COLO668 (cell line): Measurements from ENCODE around the gene PCDHGB5.
"Not testable (repeated sequence)": the region's sequence is repeated elsewhere in the genome, so short reads cannot be mapped to it uniquely, and the experiment has no call there.

Source experiments
- DNase-seq: peaks from one replicate; lab custom pipeline; 2025; ENCODE audit not compliant: unreplicated experiment; lab: John Stamatoyannopoulos, UW

PCDHGB5 gene

DNA sequence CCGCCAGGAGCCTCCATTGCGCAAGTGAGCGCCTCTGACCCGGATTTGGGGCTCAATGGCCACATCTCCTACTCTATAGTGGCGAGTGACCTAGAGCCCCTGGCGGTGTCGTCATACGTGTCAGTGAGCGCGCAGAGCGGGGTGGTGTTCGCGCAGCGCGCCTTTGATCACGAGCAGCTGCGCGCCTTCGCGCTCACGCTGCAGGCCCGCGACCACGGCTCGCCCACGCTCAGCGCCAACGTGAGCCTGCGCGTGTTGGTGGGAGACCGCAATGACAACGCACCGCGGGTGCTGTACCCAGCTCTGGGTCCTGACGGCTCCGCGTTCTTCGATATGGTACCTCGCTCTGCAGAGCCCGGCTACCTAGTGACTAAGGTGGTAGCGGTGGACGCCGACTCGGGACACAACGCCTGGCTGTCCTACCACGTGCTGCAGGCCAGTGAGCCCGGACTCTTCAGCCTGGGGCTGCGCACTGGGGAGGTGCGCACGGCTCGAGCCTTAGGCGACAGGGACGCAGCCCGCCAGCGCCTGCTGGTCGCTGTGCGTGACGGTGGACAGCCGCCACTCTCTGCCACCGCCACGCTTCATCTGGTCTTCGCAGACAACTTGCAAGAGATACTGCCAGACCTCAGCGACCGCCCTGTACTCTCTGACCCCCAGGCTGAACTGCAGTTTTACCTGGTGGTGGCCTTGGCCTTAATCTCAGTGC, 12.0 kb downstream of the PCDHGB5 start:
- DNase-seq = no peak

DNA sequence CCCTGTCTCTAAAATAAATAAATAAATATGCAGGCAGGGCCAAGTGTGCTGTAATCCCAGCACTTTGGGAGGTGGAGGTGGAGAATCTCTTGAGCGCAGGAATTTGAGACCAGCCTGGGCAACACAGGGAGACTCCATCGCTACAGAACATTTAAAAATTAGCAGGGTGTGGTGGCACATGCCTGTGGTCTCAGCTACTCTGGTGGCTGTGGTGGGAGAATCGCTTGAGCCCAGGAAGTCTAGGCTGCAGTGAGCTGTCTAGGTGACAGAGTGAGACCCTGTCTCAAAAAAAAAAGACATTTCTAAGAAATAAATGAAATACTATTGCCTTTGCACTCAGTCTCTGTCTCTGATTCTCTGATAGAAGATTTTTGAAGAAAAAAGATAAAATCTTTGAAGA, 13.8 kb downstream of the PCDHGB5 start:
- no peak for DNase-seq

DNA sequence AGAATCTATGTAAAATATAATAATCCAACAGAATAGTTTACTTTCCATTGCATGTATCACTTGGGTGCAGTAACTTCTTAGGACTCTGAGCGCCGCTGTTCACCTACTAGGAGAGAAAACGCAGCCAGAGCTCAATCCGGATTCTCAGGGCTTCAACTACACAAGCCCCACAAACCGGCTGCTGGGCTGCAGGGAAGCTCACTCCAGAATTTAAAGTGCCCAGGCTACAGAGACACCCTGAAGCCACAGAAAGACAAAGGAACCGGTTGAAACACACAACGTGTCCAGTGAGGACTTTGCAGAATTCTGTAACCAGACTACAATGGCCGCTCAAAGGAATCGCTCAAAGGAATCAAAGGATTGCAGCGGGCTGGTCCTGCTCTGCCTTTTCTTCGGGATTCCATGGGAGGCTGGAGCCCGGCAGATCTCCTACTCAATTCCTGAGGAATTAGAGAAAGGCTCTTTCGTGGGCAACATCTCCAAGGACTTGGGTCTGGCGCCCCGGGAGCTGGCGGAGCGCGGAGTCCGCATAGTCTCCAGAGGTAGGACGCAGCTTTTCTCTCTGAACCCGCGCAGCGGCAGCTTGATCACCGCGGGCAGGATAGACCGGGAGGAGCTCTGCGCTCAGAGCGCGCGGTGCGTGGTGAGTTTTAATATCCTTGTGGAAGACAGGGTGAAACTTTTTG, 15.2 kb downstream of the PCDHGB5 start, which contains the start of gene PCDHGA10:
PCDHGA10 (plus strand) TSS at position 134 of the 686 bp plus-strand sequence; CDS start at position 323, 189 bp downstream.
- DNase-seq = peak; percentile 60

DNA sequence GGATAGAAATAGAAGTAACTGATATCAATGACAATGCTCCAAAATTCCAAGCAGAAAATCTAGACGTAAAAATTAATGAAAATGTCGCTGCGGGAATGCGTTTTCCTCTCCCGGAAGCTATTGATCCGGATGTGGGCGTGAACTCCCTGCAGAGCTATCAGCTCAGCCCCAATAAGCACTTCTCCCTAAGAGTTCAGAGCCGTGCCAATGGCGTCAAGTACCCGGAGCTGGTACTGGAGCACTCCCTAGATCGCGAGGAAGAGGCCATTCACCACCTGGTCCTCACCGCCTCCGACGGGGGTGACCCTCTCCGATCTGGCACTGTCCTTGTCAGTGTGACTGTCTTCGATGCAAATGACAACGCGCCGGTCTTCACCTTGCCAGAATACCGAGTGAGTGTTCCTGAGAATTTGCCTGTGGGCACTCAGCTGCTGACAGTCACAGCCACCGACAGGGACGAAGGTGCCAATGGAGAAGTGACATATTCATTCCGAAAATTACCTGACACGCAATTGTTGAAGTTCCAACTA, 15.9 kb downstream of the PCDHGB5 start:
- DNase-seq = peak; percentile 29

DNA sequence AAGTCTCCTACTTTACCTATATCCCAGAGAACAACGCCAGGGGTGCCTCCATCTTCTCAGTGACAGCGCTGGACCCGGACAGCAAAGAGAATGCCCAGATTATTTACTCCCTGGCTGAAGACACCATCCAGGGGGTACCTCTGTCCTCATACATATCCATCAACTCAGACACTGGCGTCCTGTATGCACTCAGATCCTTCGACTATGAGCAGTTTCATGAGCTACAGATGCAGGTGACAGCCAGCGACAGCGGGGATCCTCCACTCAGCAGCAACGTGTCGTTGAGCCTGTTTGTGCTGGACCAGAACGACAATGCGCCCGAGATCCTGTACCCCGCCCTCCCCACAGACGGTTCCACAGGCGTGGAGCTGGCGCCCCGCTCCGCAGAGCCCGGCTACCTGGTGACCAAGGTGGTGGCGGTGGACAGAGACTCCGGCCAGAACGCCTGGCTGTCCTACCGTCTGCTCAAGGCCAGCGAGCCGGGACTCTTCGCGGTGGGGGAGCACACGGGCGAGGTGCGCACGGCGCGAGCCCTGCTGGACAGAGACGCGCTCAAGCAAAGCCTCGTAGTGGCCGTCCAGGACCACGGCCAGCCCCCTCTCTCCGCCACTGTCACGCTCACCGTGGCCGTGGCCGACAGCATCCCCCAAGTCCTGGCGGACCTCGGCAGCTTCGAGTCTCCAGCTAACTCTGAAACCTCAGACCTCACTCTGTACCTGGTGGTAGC, 17.0 kb downstream of the PCDHGB5 start:
- not testable (repeated sequence) for DNase-seq

DNA sequence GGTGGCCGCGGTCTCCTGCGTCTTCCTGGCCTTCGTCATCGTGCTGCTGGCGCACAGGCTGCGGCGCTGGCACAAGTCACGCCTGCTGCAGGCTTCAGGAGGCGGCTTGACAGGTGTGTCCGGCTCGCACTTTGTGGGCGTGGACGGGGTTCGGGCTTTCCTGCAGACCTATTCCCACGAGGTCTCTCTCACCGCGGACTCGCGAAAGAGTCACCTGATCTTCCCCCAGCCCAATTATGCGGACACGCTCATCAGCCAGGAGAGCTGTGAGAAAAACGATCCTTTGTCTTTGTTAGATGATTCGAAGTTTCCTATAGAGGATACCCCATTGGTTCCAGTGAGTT, 17.5 kb downstream of the PCDHGB5 start:
- DNase-seq = not testable (repeated sequence)

DNA sequence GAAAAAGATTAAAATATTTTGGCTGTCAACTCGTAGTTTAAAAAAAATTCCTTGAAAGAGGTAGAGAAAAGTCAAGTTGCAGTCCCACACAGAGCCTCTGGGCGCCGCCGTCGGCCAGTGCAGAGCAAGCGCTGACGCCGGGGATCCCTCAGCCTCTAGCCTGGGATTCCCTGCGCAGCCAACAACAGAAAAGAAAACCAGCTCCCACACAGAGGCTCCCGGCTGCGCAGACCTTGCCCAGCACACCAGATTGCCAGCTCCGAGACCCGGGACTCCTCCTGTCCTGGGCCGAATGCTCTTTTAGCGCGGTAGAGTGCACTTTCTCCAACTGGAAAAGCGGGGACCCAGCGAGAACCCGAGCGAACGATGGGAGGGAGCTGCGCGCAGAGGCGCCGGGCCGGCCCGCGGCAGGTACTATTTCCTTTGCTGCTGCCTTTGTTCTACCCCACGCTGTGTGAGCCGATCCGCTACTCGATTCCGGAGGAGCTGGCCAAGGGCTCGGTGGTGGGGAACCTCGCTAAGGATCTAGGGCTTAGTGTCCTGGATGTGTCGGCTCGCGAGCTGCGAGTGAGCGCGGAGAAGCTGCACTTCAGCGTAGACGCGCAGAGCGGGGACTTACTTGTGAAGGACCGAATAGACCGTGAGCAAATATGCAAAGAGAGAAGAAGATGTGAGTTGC, 19.9 kb downstream of the PCDHGB5 start, which contains the start of gene PCDHGB7:
PCDHGB7 (plus strand) TSS at position 184 of the 679 bp plus-strand sequence; CDS start at position 367, 183 bp downstream.
- not testable (repeated sequence) for DNase-seq

DNA sequence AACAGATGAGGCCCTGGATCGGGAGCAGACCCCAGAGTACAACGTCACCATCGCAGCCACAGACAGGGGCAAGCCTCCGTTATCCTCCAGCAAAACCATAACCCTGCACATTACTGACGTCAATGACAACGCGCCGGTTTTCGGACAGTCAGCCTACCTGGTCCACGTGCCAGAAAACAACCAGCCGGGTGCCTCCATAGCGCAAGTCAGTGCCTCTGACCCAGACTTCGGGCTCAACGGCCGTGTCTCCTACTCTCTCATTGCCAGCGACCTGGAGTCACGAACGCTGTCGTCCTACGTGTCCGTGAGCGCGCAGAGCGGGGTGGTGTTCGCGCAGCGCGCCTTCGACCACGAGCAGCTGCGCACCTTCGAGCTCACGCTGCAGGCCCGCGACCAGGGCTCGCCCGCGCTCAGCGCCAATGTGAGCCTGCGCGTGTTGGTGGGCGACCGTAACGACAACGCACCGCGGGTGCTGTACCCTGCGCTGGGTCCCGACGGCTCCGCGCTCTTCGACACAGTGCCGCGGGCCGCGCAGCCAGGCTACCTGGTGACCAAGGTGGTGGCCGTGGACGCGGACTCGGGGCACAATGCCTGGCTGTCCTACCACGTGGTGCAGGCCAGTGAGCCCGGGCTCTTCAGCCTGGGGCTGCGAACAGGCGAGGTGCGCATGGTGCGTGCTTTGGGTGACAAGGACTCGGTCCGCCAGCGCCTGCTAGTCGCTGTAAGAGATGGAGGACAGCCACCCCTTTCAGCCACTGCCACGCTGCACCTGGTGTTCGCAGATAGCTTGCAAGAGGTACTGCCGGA, 21.5 kb downstream of the PCDHGB5 start:
- no peak for DNase-seq

DNA sequence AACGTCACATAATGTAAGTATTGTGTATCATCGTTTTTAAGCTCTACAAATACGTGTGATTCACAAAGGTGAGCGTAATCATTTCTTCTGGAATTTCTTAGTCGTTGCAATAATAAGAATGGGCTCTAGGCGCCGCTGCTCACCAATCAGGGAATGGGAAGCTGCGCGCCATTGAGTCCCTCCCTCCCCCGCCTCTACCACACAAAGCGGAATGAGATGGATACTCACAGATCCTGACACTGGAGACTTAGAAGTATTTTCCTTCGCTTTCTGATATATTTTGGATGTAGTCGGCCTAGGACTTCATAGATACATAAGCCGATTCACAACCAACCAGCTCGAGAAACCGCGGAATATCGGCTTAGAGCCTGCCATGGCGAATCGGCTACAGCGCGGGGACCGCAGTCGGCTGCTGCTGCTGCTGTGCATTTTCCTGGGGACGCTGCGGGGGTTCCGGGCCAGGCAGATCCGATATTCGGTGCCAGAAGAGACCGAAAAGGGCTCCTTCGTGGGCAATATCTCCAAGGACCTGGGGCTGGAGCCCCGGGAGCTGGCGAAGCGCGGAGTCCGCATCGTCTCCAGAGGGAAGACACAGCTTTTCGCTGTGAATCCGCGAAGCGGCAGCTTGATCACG, 23.2 kb downstream of the PCDHGB5 start, which contains the start of gene PCDHGA11:
PCDHGA11 (plus strand) TSS at position 197 of the 634 bp plus-strand sequence; CDS start at position 374, 177 bp downstream.
- DNase-seq = no peak

DNA sequence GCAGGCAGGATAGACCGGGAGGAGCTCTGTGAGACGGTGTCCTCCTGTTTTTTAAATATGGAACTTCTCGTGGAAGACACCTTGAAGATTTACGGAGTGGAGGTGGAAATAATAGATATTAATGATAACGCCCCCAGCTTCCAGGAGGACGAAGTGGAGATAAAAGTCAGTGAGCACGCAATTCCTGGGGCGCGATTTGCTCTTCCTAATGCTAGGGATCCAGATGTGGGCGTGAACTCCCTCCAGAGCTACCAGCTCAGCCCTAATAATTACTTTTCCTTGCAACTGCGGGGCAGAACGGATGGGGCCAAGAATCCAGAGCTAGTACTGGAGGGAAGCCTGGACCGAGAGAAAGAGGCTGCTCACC, 23.7 kb downstream of the PCDHGB5 start:
- no peak for DNase-seq

DNA sequence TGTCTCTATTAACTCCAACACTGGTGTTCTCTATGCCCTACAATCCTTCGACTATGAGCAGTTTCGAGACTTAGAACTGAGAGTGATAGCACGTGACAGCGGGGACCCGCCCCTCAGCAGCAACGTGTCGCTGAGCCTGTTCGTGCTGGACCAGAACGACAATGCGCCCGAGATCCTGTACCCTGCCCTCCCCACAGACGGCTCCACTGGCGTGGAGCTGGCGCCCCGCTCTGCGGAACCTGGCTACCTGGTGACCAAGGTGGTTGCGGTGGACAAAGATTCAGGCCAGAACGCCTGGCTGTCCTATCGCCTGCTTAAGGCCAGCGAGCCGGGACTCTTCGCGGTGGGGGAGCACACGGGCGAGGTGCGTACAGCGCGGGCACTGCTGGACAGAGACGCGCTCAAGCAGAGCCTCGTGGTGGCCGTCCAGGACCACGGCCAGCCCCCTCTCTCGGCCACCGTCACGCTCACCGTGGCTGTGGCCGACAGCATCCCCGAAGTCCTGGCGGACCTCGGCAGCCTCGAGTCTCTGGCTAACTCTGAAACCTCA, 25.1 kb downstream of the PCDHGB5 start:
- no peak for DNase-seq

DNA sequence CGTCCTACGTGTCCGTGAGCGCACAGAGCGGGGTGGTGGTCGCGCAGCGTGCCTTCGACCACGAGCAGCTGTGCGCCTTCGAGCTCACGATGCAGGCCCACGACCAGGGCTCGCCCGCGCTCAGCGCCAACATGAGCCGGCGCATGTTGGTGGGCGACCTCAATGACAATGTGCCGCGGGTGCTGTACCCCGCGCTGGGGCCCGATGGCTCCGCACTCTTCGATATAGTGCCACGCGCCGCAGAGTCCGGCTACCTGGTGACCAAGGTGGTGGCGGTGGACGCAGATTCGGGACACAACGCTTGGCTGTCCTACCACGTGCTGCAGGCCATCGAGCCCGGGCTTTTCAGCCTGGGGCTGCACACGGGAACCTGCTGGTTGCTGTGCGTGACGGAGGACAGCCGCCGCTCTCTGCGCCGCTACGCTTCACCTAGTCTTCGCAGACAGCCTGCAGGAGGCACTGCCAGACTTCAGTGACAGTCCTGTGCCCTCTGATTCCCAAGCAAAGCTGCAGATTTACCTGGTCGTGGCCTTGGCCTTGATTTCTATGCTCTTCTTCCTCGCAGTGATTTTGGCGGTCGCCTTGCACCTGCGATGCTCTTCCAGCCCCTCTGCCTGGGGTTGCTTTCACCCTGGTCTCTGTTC, 30.2 kb downstream of the PCDHGB5 start:
- DNase-seq = no peak

DNA sequence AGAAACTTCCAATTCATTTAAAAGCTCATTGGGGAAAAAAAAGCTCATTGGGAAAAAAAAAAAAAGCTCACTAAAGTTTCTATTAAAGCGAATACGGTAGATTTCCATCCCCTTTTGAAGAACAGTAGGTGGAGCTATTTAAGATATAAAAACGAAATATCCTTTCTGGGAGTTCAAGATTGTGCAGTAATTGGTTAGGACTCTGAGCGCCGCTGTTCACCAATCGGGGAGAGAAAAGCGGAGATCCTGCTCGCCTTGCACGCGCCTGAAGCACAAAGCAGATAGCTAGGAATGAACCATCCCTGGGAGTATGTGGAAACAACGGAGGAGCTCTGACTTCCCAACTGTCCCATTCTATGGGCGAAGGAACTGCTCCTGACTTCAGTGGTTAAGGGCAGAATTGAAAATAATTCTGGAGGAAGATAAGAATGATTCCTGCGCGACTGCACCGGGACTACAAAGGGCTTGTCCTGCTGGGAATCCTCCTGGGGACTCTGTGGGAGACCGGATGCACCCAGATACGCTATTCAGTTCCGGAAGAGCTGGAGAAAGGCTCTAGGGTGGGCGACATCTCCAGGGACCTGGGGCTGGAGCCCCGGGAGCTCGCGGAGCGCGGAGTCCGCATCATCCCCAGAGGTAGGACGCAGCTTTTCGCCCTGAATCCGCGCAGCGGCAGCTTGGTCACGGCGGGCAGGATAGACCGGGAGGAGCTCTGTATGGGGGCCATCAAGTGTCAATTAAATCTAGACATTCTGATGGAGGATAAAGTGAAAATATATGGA, 32.8 kb downstream of the PCDHGB5 start, which contains the start of gene PCDHGA12:
PCDHGA12 (plus strand) TSS at position 176 of the 782 bp plus-strand sequence; CDS start at position 429, 253 bp downstream.
- no peak for DNase-seq

DNA sequence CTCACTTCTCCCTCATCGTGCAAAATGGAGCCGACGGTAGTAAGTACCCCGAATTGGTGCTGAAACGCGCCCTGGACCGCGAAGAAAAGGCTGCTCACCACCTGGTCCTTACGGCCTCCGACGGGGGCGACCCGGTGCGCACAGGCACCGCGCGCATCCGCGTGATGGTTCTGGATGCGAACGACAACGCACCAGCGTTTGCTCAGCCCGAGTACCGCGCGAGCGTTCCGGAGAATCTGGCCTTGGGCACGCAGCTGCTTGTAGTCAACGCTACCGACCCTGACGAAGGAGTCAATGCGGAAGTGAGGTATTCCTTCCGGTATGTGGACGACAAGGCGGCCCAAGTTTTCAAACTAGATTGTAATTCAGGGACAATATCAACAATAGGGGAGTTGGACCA, 33.5 kb downstream of the PCDHGB5 start:
- no peak for DNase-seq

DNA sequence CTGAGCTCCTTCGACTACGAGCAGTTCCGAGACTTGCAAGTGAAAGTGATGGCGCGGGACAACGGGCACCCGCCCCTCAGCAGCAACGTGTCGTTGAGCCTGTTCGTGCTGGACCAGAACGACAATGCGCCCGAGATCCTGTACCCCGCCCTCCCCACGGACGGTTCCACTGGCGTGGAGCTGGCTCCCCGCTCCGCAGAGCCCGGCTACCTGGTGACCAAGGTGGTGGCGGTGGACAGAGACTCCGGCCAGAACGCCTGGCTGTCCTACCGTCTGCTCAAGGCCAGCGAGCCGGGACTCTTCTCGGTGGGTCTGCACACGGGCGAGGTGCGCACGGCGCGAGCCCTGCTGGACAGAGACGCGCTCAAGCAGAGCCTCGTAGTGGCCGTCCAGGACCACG, 34.6 kb downstream of the PCDHGB5 start:
- DNase-seq = not testable (repeated sequence)

DNA sequence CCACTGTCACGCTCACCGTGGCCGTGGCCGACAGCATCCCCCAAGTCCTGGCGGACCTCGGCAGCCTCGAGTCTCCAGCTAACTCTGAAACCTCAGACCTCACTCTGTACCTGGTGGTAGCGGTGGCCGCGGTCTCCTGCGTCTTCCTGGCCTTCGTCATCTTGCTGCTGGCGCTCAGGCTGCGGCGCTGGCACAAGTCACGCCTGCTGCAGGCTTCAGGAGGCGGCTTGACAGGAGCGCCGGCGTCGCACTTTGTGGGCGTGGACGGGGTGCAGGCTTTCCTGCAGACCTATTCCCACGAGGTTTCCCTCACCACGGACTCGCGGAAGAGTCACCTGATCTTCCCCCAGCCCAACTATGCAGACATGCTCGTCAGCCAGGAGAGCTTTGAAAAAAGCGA, 35.0 kb downstream of the PCDHGB5 start:
- not testable (repeated sequence) for DNase-seq

DNA sequence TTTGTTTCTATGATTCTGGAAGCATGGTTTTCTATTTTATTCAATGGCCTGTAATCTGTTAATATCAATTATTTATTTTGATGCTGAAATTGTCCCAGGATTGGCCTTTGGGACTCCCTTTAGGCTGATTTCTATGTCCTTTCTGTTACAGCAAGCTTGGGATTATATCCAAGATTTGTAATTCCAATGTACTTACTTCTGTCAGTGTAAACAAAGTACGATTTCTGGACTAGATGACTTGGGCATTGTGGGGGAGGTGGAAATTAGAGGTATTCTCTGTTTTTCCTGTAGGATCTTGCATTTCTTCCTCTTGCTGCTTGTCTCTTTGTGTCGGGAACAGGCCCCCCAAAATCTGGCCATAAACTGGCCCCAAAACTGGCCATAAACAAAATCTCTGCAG, 36.3 kb downstream of the PCDHGB5 start:
- DNase-seq = no peak

DNA sequence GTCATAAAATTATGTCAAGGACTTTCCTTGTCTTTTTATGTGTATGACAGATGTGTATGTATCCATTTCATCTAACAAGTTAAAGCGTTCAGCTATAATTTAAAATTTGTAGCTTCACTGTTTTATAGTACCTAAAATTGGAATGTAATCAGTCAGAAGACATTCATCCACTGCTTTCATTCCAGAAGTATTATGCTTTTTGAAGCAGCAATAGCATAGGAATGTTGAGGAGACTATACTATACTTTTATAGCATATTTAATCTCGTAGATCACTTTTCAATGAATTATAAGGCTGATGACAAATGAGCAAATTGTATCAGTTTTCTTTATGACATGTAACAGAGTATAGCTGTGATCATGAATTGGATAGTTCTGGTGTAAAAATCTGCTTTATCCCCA, 39.5 kb downstream of the PCDHGB5 start:
- no peak for DNase-seq
